Right lobe of liver (tissue), 6 donors: ENCODE data around the gene FLCN. TPM values are rescaled to one million over a fixed set of nuclear protein-coding genes. Genes with fewer than 3 reads are reported as not detected.
"Not testable (repeated sequence)": the region's sequence is repeated elsewhere in the genome, so short reads cannot be mapped to it uniquely, and the experiment has no call there.

Source experiments
- ATAC-seq, 4 donors: fragments of 200-7000 bp; cut with Tn5 transposase; one replicate each; pipeline ENCODE4 v1.9.1; 2020; ENCODE audit warnings: mild to moderate bottlenecking in 4 of 4, moderate library complexity in 4 of 4
- DNase-seq, 3 donors: peaks; one replicate each; pipeline ENCODE4 v3.0.0-alpha.2; 2020
- H3K27ac ChIP-seq, 3 donors: fragments of 200-600 bp; one replicate each; pipeline ENCODE4 v1.8.0; 2022
- H3K27me3 ChIP-seq, 2 donors: fragments of 200-600 bp; one replicate each; pipeline ENCODE4 v1.8.0; 2022
- H3K36me3 ChIP-seq, 4 donors: fragments of 200-600 bp; sonication (generic) in 1 of 4; one replicate each; pipeline versions ENCODE4 v1.5.1 to v1.8.0; 2017 to 2022; ENCODE audit warnings: control low read depth in 1 of 4
- H3K4me1 ChIP-seq, 4 donors: fragments of 200-600 bp; sonication (generic) in 1 of 4; one replicate each; pipeline versions ENCODE4 v1.5.1 to v1.8.0; 2017 to 2022; ENCODE audit warnings: control low read depth in 1 of 4
- H3K4me3 ChIP-seq, 3 donors: fragments of 200-600 bp; one replicate each; pipeline ENCODE4 v1.8.0; 2022
- H3K9me3 ChIP-seq, 4 donors: fragments of 200-600 bp; sonication (generic) in 1 of 4; one replicate each; pipeline versions ENCODE4 v1.5.1 to v1.8.0; 2017 to 2022; ENCODE audit warnings: control low read depth in 1 of 4
- POLR2A ChIP-seq: fragments of 450-650 bp; IDR thresholded peaks from one replicate; pipeline ENCODE4 v1.6.1; 2017; ENCODE audit warnings: antibody characterized with exemption, mild to moderate bottlenecking
- WGBS: methylation state at CpG from one replicate; pipeline ENCODE4 v1.1.6; 2018; ENCODE audit warnings: low coverage, low lambda C conversion rate; ENCODE audit not compliant: insufficient coverage; ENCODE audit errors: missing lambda C conversion rate; 5-methylcytosine and 5-hydroxymethylcytosine counted together
- intact Hi-C, 2 donors: fragments of 100-400 bp; cut with DNase I; formaldehyde crosslinking; loops; one replicate each; pipeline versions ENCODE4 v1.11.2 to v1.14.1; 2022
- total RNA-seq, 6 experiments: library from RNA; depleted of rRNA in 2 of 6; stranded (reverse); fragments of >200 nt in 2 of 6; fragmentation: NEBNext Ultra II Directional in 3 of 6; extraction: Animal tissue kit (Norgen Biotek cat#: 25700) in 3 of 6; gene quantifications; one replicate each; pipeline versions ENCODE4 v1.1.0 to v1.2.4, GENCODE V29; 2016 to 2023
- TF ChIP-seq, protein P1 (sequence below), 4 donors: fragments of 200-600 bp in 3 of 4; fragments of 450-650 bp in 1 of 4; IDR thresholded peaks; one replicate each; pipeline versions ENCODE4 v1.5.1 to v1.8.0; 2016 to 2022; ENCODE audit warnings: antibody characterized with exemption in 4 of 4, mild to moderate bottlenecking in 2 of 4
- donor health status: DM: no; HTN: yes; CAD: no.
- donor health status: DM: no; HTN: no; CAD: no.
- donor health status: DM: no; HTN: no; CAD: no.
- donor health status: DM: no; HTN: yes; CAD: no.
- donor health status: DM: no; HTN: yes; CAD: no.

Gene FLCN
- total RNA-seq, 6 experiments from 2014 or later, result 25.4 to 44.3 (median 35.9) TPM

DNA sequence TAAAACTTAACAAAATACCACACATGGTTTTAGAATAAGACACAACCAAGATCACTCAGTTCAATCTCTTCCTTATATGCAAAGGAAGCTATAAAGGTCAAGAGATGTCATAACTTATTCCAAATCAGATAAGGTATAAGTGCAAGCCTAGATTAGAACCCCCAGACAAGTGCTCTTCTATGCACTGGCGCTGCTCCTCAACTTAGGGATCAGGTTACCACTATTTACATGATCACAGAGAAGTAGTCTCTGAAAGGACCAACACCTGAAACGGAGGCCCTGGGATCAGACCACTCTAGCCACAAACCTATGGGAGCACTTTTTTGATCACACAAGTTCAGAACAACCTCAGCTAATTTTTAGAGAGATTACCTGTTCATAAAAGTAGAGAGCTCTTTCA is 27.5 kb upstream of the FLCN start:
- no peak overlapping the region for H3K4me3 ChIP-seq
- DNase-seq, result no peak
- no peak for ATAC-seq
- WGBS, result 90% methylated on average over 2 of the region's 2 CpGs
- no peaks in the 10 kb centered on the region for H3K27me3 ChIP-seq
- TF ChIP-seq POLR2A, result no peak
- TF ChIP-seq, protein P1, sequence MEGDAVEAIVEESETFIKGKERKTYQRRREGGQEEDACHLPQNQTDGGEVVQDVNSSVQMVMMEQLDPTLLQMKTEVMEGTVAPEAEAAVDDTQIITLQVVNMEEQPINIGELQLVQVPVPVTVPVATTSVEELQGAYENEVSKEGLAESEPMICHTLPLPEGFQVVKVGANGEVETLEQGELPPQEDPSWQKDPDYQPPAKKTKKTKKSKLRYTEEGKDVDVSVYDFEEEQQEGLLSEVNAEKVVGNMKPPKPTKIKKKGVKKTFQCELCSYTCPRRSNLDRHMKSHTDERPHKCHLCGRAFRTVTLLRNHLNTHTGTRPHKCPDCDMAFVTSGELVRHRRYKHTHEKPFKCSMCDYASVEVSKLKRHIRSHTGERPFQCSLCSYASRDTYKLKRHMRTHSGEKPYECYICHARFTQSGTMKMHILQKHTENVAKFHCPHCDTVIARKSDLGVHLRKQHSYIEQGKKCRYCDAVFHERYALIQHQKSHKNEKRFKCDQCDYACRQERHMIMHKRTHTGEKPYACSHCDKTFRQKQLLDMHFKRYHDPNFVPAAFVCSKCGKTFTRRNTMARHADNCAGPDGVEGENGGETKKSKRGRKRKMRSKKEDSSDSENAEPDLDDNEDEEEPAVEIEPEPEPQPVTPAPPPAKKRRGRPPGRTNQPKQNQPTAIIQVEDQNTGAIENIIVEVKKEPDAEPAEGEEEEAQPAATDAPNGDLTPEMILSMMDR (IDR thresholded peaks at IDR 0.05), result no peak
- H3K27ac ChIP-seq, result no peak overlapping the region
- intact Hi-C loops, result no loop called here
- H3K4me1 ChIP-seq, result no peaks in the 10 kb centered on the region
- peaks cover 0 to 88% (median 35%) of the 10 kb centered on the region in 4 donors for H3K36me3 ChIP-seq
- H3K9me3 ChIP-seq, result no peaks in the 10 kb centered on the region

DNA sequence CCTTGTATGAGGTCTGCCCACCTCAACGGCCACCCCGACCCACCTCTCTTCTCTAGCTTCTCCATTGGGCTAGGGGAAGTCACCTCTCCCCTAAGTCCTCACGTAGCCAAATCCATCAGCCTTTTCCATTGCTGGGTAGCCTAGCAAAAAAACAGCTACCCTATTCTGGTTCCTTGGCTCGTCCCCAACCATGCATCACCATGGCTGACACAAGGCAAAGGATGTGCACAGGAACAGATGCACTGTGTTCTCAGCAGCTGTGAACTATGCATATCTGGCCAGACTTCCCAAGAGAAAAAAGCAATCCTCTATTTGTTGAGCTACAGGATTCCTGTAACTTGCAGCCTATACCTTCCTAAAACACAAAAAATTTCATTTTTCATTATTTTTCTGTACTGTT is 22.0 kb upstream of the FLCN start:
- Histone ChIP-seq H3K27ac (no peak overlapping the region), H3K36me3 (peaks cover 0 to 71% (median 27%) of the 10 kb centered on the region in 4 donors), H3K27me3 (no peaks in the 10 kb centered on the region), H3K4me3 (no peak overlapping the region), H3K4me1 (no peaks in the 10 kb centered on the region), H3K9me3 (no peaks in the 10 kb centered on the region)
- DNase-seq, result peak in 1 of 3 donors; percentile 25
- intact Hi-C loops, result no loop called here
- ATAC-seq, result no peak
- no peak for TF ChIP-seq POLR2A
- TF ChIP-seq, protein P1 (IDR thresholded peaks at IDR 0.05), result no peak
- WGBS, result 94% methylated on average over 4 of the region's 4 CpGs

DNA sequence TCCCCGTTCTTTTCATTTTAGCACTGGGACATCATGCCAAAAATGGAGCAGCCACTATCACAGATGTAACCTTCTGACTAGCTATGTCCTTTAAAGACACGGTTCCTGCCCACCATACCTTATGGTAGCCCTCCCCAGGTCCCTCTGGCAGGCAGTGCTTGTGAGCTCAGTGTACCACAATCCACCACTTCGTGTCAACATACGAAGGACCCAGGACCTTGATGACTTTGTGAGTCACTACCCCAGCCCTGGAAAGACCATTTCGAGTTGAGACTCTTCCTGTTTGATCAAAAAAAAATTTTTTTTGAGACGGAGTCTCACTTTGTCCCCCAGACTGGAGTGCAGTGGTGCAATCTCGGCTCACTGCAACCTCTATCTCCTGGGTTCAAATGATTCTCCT is 21.0 kb upstream of the FLCN start:
- H3K27me3 ChIP-seq, result no peaks in the 10 kb centered on the region
- WGBS, result 85% methylated on average over 7 of the region's 7 CpGs
- ATAC-seq (no peak), DNase-seq (peak in 1 of 3 donors; percentile 11)
- no peak overlapping the region for H3K27ac ChIP-seq
- intact Hi-C loops, result no loop called here
- no peaks in the 10 kb centered on the region for H3K4me1 ChIP-seq
- no peaks in the 10 kb centered on the region for H3K9me3 ChIP-seq
- no peak overlapping the region for H3K4me3 ChIP-seq
- H3K36me3 ChIP-seq, result peaks cover 0 to 74% (median 26%) of the 10 kb centered on the region in 4 donors
- TF ChIP-seq, protein P1 (IDR thresholded peaks at IDR 0.05), result no peak
- TF ChIP-seq POLR2A, result no peak

DNA sequence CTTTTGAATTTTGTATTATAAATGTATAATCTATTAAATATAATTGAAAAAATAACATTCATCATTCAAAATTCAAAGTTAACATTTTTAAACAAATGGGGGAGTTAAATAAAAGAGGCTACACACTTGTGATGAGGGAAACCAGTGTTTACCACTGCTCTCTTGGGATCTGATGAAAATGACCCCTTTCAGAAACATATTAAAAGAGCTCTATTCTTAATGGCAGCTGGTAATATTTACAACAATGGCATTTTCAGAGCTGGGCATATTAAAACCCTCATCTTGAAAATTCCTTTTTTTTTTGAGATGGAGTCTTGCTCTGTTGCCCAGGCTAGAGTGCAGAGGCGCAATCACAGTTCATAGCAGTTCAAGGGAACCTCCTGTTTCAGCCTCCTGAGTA is 19.3 kb upstream of the FLCN start:
- H3K27me3 ChIP-seq, result no peaks in the 10 kb centered on the region
- H3K36me3 ChIP-seq, result peaks cover 0 to 70% (median 20%) of the 10 kb centered on the region in 4 donors
- no peak overlapping the region for H3K27ac ChIP-seq
- peaks cover 0 to 6% (median 0%) of the 10 kb centered on the region in 4 donors for H3K4me1 ChIP-seq
- ATAC-seq (no peak), DNase-seq (no peak)
- intact Hi-C loops, result no loop called here
- no peaks in the 10 kb centered on the region for H3K9me3 ChIP-seq
- H3K4me3 ChIP-seq, result no peak overlapping the region
- WGBS, result 100% methylated on average over 1 of the region's 1 CpG
- TF ChIP-seq, protein P1 (IDR thresholded peaks at IDR 0.05), result no peak
- TF ChIP-seq POLR2A, result no peak

DNA sequence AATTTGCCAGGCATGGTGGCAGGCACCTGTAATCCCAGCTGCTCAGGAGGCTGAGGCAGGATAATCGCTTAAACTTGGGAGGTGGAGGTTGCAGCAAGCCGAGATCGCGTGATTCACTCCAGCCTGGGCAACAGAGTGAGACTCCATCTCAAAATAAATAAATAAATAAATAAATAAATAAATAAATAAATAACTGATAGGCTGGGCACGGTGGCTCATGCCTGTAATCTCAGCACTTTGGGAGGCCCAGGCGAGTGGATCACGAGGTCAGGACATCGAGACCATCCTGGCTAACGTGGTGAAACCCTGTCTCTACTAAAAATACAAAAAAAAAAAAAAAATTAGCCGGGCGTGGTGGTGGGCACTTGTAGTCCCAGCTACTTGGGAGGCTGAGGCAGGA is 18.7 kb upstream of the FLCN start:
- ATAC-seq, H3K4me3 ChIP-seq, DNase-seq, H3K27ac ChIP-seq, intact Hi-C loops, H3K4me1 ChIP-seq, H3K27me3 ChIP-seq, H3K9me3 ChIP-seq: not testable (repeated sequence)
- WGBS, result 97% methylated on average over 7 of the region's 11 CpGs
- H3K36me3 ChIP-seq, result peaks cover 0 to 63% (median 20%) of the 10 kb centered on the region in 4 donors
